GM12878 (cell line): ENCODE results near the gene MTA3. TPM values are rescaled to one million over a fixed set of nuclear protein-coding genes. Genes with fewer than 3 reads are reported as not detected.

ENCODE experiments used
- ATAC-seq: fragments of 200-7000 bp; cut with Tn5 transposase; 3 replicates; pipeline ENCODE4 v1.9.1; 2020; ENCODE audit warnings: mild to moderate bottlenecking, moderate library complexity
- BruUV-seq: library from RNA; stranded (reverse); fragments of 400-500 nt; replicated peaks from 2 replicates; lab custom pipeline; 2021; lab: Mats Ljungman, UMichigan
- CTCF ChIA-PET: fragments of 300-600 bp; sonication (Branson Sonifier 250); formaldehyde crosslinking; extraction: SDS; loops from one replicate; lab custom pipeline; 2021; ENCODE audit warnings: inconsistent platforms; lab: Yijun Ruan, JAX
- POLR2A ChIA-PET: fragments of 350-600 bp; formaldehyde crosslinking; extraction: SDS; loops from one replicate; lab custom pipeline; 2021; ENCODE audit warnings: inconsistent platforms; lab: Charles Lee
- RAD21 ChIA-PET: fragments of 300-600 bp; sonication (Branson Sonifier 250); formaldehyde crosslinking; loops from one replicate; lab custom pipeline; 2023; ENCODE audit warnings: antibody characterized with exemption; ENCODE audit not compliant: unreplicated experiment; lab: Charles Lee
- SMC1A ChIA-PET: fragments of 300-600 bp; sonication (Branson Sonifier 250); formaldehyde crosslinking; loops from one replicate; lab custom pipeline; 2023; ENCODE audit not compliant: unreplicated experiment, uncharacterized antibody; lab: Charles Lee
- DNase-seq: peaks from one replicate; pipeline ENCODE4 v3.0.0-alpha.2; 2011; ENCODE audit warnings: low read depth, low spot score
- FAIRE-seq: peaks from 3 replicates; lab custom pipeline; 2011; peaks lifted over from hg19 to GRCh38; lab: Jason Lieb, UNC
- H2AFZ ChIP-seq: 2 replicates; pipeline ENCODE4 v1.6.0; 2011; ENCODE audit warnings: low read depth, low read length, control low read depth; ENCODE audit not compliant: control insufficient read depth
- H3K27ac ChIP-seq: 2 replicates; pipeline ENCODE4 v1.5.1; 2011; ENCODE audit warnings: control low read depth; ENCODE audit not compliant: control insufficient read depth, insufficient read depth
- H3K27me3 ChIP-seq, 2 experiments: replicated peaks in 1 of 2; 2 replicates each; pipeline versions ENCODE4 v1.6.0 to v1.6.1; 2011; ENCODE audit warnings: low read length in 1 of 2; ENCODE audit not compliant: control insufficient read depth in 2 of 2, insufficient read depth in 2 of 2
- H3K36me3 ChIP-seq, 2 experiments: 2 replicates each; pipeline ENCODE4 v1.5.1; 2011; ENCODE audit warnings: low read length in 1 of 2; ENCODE audit not compliant: control insufficient read depth in 2 of 2, insufficient read depth in 2 of 2
- H3K4me1 ChIP-seq: 2 replicates; pipeline ENCODE4 v1.6.1; 2011; ENCODE audit warnings: mild to moderate bottlenecking, low read length, moderate library complexity, mixed read lengths; ENCODE audit not compliant: control insufficient read depth, insufficient read depth
- H3K4me2 ChIP-seq: 2 replicates; pipeline ENCODE4 v1.6.0; 2011; ENCODE audit warnings: control low read depth; ENCODE audit not compliant: control insufficient read depth, insufficient read depth
- H3K4me3 ChIP-seq: fragments of 200-600 bp; sonication (generic); 2 replicates; pipeline ENCODE4 v1.5.1; 2016
- H3K79me2 ChIP-seq: 2 replicates; pipeline ENCODE4 v1.6.0; 2011; ENCODE audit warnings: low read length; ENCODE audit not compliant: control insufficient read depth, insufficient read depth
- H3K9ac ChIP-seq: 2 replicates; pipeline ENCODE4 v1.8.0; 2011; ENCODE audit warnings: low read length, control low read depth, mixed read lengths; ENCODE audit not compliant: control insufficient read depth, insufficient read depth
- H3K9me3 ChIP-seq: replicated peaks from 3 replicates; pipeline ENCODE4 v1.5.1; 2011; ENCODE audit warnings: mild to moderate bottlenecking, low read length; ENCODE audit not compliant: control insufficient read depth, insufficient read depth
- H4K20me1 ChIP-seq: 2 replicates; pipeline ENCODE4 v1.6.0; 2011; ENCODE audit not compliant: control insufficient read depth, insufficient read depth
- IRF4 ChIP-seq: IDR thresholded peaks from 2 replicates; pipeline ENCODE4 v1.6.1; 2011; ENCODE audit warnings: low read depth, low read length
- TCF3 ChIP-seq: IDR thresholded peaks from 2 replicates; pipeline ENCODE4 v1.6.1; 2012; ENCODE audit warnings: low read depth, mild to moderate bottlenecking, low read length, borderline replicate concordance; ENCODE audit not compliant: insufficient read depth
- ZNF217 ChIP-seq: fragments of 450-650 bp; IDR thresholded peaks from 2 replicates; pipeline ENCODE4 v1.6.1; 2017; ENCODE audit warnings: antibody characterized with exemption, mild to moderate bottlenecking
- WGBS: methylation state at CpG from one replicate; pipeline ENCODE4 v1.1.6; 2016; ENCODE audit warnings: low lambda C conversion rate; ENCODE audit not compliant: insufficient replicate concordance, insufficient coverage; ENCODE audit errors: missing lambda C conversion rate; 5-methylcytosine and 5-hydroxymethylcytosine counted together
- in situ Hi-C: fragments of 300-500 bp; cut with MboI; formaldehyde crosslinking; loops from 9 replicates; pipeline ENCODE4 v1.14.3; 2018; ENCODE audit warnings: mixed read lengths
- intact Hi-C: fragments of 100-400 bp; cut with micrococcal nuclease; formaldehyde crosslinking; loops from one replicate; pipeline ENCODE4 v1.14.2; 2022; ENCODE audit not compliant: unreplicated experiment
- polyA plus RNA-seq, 11 experiments: library from polyadenylated mRNA; depleted of rRNA in 4 of 11; unstranded in 6 of 11; stranded (reverse) in 5 of 11; fragments of >200 nt; fragmentation: Nextera tagmentation in 4 of 11; fragmentation: Illumina TruSeq in 1 of 11; extraction: Ambion mirVana in 4 of 11; extraction: Trizol in 1 of 11; gene quantifications; 1 replicate in 1 of 11; 2 replicates in 10 of 11; pipeline versions ENCODE4 v1.2.1 to v1.2.3, GENCODE V29; 2011 to 2016; ENCODE audit warnings: inconsistent platforms in 2 of 11, missing spikeins in 2 of 11, low read depth in 1 of 11
- total RNA-seq, 4 experiments: library from RNA; depleted of rRNA in 3 of 4; stranded (reverse); fragments of >200 nt in 3 of 4; fragmentation: Illumina TruSeq in 1 of 4; extraction: Trizol in 1 of 4; gene quantifications; 2 replicates each; pipeline versions ENCODE4 v1.2.1 to v1.2.3, GENCODE V29; 2013 to 2021

MTA3 gene
- total and polyA plus RNA-seq, 10 of the 15 experiments (the other 5 are each of a cell fraction or from before 2014, with no cell fraction given): 17.6 to 45.5 (median 26.5) TPM

- SMC1A ChIA-PET: interaction anchor here (1.1 to 3.0 kb wide), 2 partner anchors 19 to 27 kb away, joined by 3 to 7 read pairs; no protein-coding TSS in a partner anchor
- WGBS: 91% methylated on average over 8 of the region's 8 CpGs
- Histone ChIP-seq H3K27me3 (no peaks in the 10 kb centered on the region), H3K4me3 (no peak overlapping the region), H3K4me1 (no peaks in the 10 kb centered on the region), H3K79me2 (no peaks in the 10 kb centered on the region), H4K20me1 (no peaks in the 10 kb centered on the region), H3K27ac (no peak overlapping the region), H2AFZ (no peak overlapping the region), H3K4me2 (no peak overlapping the region), H3K9me3 (no peaks in the 10 kb centered on the region), H3K9ac (no peak overlapping the region), H3K36me3 (peaks cover 0 to 3% of the 10 kb centered on the region in 2 experiments; a peak in 2 of 4 replicates)
- intact Hi-C loops: no loop called here
- TF ChIP-seq IRF4 (no peak), TCF3 (no peak)
- no TSS peak for BruUV-seq
- RAD21 ChIA-PET: no interaction called here
- ATAC-seq: no peak
- POLR2A ChIA-PET: interaction anchor here (0.7 kb wide), 1 partner anchor 491 kb away, joined by 4 read pairs; no protein-coding TSS in a partner anchor
- no peak for DNase-seq
- in situ Hi-C loops: loop anchor here (25.0 kb wide), 1 partner anchor 796 kb away; no protein-coding TSS in a partner anchor
- FAIRE-seq: no peak
- CTCF ChIA-PET: interaction anchor here (0.7 to 1.5 kb wide), 4 partner anchors 81 to 162 kb away, joined by 3 to 10 read pairs (median 3); no protein-coding TSS in a partner anchor
Observed at GRCh38 chr2:42658306-42658705, 89.9 kb downstream of the MTA3 start.

GRCh38 chr2:42659609-42660008, 91.2 kb downstream of the MTA3 start:
- in situ Hi-C loops: loop anchor here (5.0 to 25.0 kb wide), 2 partner anchors 162 to 797 kb away; no protein-coding TSS in a partner anchor
- no peak for TF ChIP-seq ZNF217
- RAD21 ChIA-PET: no interaction called here
- H3K9ac ChIP-seq: no peak overlapping the region
- SMC1A ChIA-PET: interaction anchor here (3.0 kb wide), 1 partner anchor 21 kb away, joined by 7 read pairs; no protein-coding TSS in a partner anchor
- POLR2A ChIA-PET: interaction anchor here (0.6 to 1.0 kb wide), 4 partner anchors 13 to 111 kb away, joined by 3 to 4 read pairs (median 4); no protein-coding TSS in a partner anchor
- FAIRE-seq: no peak
- no peaks in the 10 kb centered on the region for H3K27me3 ChIP-seq
- no peak for DNase-seq
- BruUV-seq: no TSS peak
- H3K79me2 ChIP-seq: peaks cover 2% of the 10 kb centered on the region
- CTCF ChIA-PET: interaction anchor here (1.5 kb wide), 1 partner anchor 164 kb away, joined by 10 read pairs; no protein-coding TSS in a partner anchor
- H3K4me3 ChIP-seq: no peak overlapping the region
- no peak overlapping the region for H3K27ac ChIP-seq
- intact Hi-C loops: no loop called here
- peaks cover 0 to 3% of the 10 kb centered on the region in 2 experiments; a peak in 2 of 4 replicates for H3K36me3 ChIP-seq
- H4K20me1 ChIP-seq: no peaks in the 10 kb centered on the region
- H3K4me1 ChIP-seq: peaks cover 3% of the 10 kb centered on the region; the same call in 1 of the 2 replicates
- no peak overlapping the region for H2AFZ ChIP-seq
- 77% methylated on average over 4 of the region's 4 CpGs for WGBS
- no peak overlapping the region for H3K4me2 ChIP-seq
- H3K9me3 ChIP-seq: no peaks in the 10 kb centered on the region
- ATAC-seq: no peak
